ENCODE data around the gene FAAP24. TPM values are rescaled to one million over a fixed set of nuclear protein-coding genes. Genes with fewer than 3 reads are reported as not detected.

Gene FAAP24
- total and polyA plus RNA-seq, 2 of the 8 experiments (the other 6 are each of a cell fraction or from before 2014, with no cell fraction given) = 3.3 to 4.2 TPM

DNA sequence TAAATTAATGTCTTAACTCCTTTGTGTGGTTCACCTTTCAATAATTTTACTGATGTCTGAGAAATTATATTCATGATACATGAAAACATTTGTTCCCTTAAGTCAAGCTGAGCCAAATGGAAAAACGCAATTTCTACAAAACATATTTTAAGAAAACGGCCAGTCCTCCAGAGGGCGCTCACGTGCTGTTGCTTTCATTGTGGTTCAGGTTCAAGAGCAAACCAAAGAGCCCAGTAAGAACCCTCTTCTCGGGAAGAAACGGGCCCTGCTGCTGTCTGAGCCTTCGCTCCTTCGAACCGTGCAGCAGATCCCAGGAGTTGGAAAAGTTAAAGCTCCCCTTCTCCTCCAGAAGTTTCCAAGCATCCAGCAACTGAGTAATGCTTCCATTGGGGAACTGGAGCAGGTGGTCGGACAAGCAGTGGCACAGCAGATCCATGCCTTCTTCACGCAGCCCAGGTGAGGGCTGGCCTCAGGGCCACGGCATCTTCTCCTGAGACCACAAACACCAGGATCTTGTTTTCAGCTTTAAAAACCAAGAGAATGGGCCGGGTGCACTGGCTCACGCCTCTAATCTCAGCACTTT, 4.3 kb downstream of the FAAP24 start:
- H4K8ac ChIP-seq (ENCODE audit: extremely low read depth, insufficient read depth, low read length) = no peak overlapping the region
- 63% methylated on average over 14 of the region's 14 CpGs; no CpG with 5 or more reads in 1 of the 2 experiments for WGBS, 2 experiments (ENCODE audit: extremely low coverage in 1 of 2, insufficient coverage in 1 of 2, insufficient read length in 1 of 2, insufficient replicate concordance in 2 of 2, low coverage in 1 of 2, low lambda C conversion rate in 2 of 2, missing lambda C conversion rate in 1 of 2)
- H2BK120ac ChIP-seq (replicated peaks; ENCODE audit: low read depth, low read length) = no peak overlapping the region
- no peak overlapping the region for H3K27ac ChIP-seq (ENCODE audit: low read depth, low read length)
- no peak overlapping the region for H2BK20ac ChIP-seq (ENCODE audit: low read length)
- H2AK5ac ChIP-seq (ENCODE audit: low read depth, low read length) = no peak overlapping the region
- H3K23ac ChIP-seq (ENCODE audit: insufficient read length) = no peak overlapping the region
- no peak overlapping the region for H3K18ac ChIP-seq (ENCODE audit: extremely low read depth, low read length)
- H3K4me2 ChIP-seq (ENCODE audit: insufficient read depth in 1 of 2, low read depth in 2 of 2, low read length in 2 of 2) = no peak overlapping the region
- CTCF ChIA-PET (ENCODE audit: partially characterized antibody) = interaction anchor here (0.6 to 4.2 kb wide), 26 partner anchors 8 to 332 kb away, joined by 3 to 25 read pairs (median 4); partner anchors contain the start of gene GPATCH1
- H3K36me3 ChIP-seq (ENCODE audit: control insufficient read depth in 2 of 4, insufficient read depth in 4 of 4, low read length in 3 of 4) = peaks cover 0 to 12% (median 6%) of the 10 kb centered on the region in 4 experiments; a peak in 6 of 8 replicates
- H3K4me1 ChIP-seq (replicated peaks in 1 of 4; ENCODE audit: control insufficient read depth in 3 of 4, insufficient read depth in 4 of 4, low read length in 3 of 4) = no peaks in the 10 kb centered on the region; a peak in 1 of 7 replicates
- DNase-seq (ENCODE audit: low read depth in 1 of 2, low spot score in 2 of 2) = peak; percentile 31 to 89
- H2BK12ac ChIP-seq (ENCODE audit: low read depth, low read length) = no peak overlapping the region
- H2AFZ ChIP-seq (ENCODE audit: low read length) = no peak overlapping the region
- no peaks in the 10 kb centered on the region for H3K9me3 ChIP-seq (ENCODE audit: insufficient read depth in 2 of 2, low read depth in 1 of 2, low read length in 1 of 2)
- no peak for FAIRE-seq
- H3K14ac ChIP-seq (ENCODE audit: insufficient read length) = no peak overlapping the region
- no peak overlapping the region for H2BK15ac ChIP-seq (ENCODE audit: low read length)
- no peaks in the 10 kb centered on the region; the same call in 1 of the 2 replicates for H3K79me1 ChIP-seq (ENCODE audit: low read depth, low read length)
- no peak overlapping the region for H3K56ac ChIP-seq (replicated peaks; ENCODE audit: insufficient read length, low read depth, low read length)
- no peaks in the 10 kb centered on the region for H3K27me3 ChIP-seq (replicated peaks in 1 of 4; ENCODE audit: control insufficient read depth in 3 of 4, extremely low read depth in 1 of 4, insufficient read depth in 3 of 4, low read length in 3 of 4)
- peaks cover 0 to 1% of the 10 kb centered on the region in 2 experiments; a peak in 2 of 4 replicates for H3K79me2 ChIP-seq (ENCODE audit: control insufficient read depth in 1 of 2, insufficient read depth in 2 of 2, low read length in 2 of 2)
- H3K9ac ChIP-seq (replicated peaks in 1 of 4; ENCODE audit: extremely low read depth in 1 of 4, low read depth in 3 of 4, low read length in 3 of 4) = no peak overlapping the region
- POLR2A ChIA-PET (ENCODE audit: partially characterized antibody) = no interaction called here
- H2BK5ac ChIP-seq (ENCODE audit: low read depth, low read length) = no peak overlapping the region
- peaks cover 3% of the 10 kb centered on the region; the same call in 1 of the 2 replicates for H3K23me2 ChIP-seq (ENCODE audit: low read depth, low read length)
- H4K91ac ChIP-seq (replicated peaks; ENCODE audit: insufficient read length, low read length) = no peak overlapping the region
- H3K4ac ChIP-seq (replicated peaks; ENCODE audit: insufficient read length, low read depth, low read length) = no peak overlapping the region
- H4K20me1 ChIP-seq (replicated peaks in 1 of 2; ENCODE audit: control insufficient read depth in 1 of 2, insufficient read depth in 2 of 2, low read length in 2 of 2) = peaks cover 0 to 2% of the 10 kb centered on the region in 2 experiments
- no peak overlapping the region for H4K5ac ChIP-seq (ENCODE audit: insufficient read length, low read depth, low read length)
- no peak overlapping the region for H3K4me3 ChIP-seq (ENCODE audit: extremely low read depth in 1 of 4, insufficient read depth in 2 of 4, low read depth in 3 of 4, low read length in 4 of 4)
- TF ChIP-seq SUZ12 (IDR thresholded peaks at IDR 0.05; ENCODE audit: low read length) = no peak
- TF ChIP-seq ASH2L (IDR thresholded peaks at IDR 0.05; ENCODE audit: low read length) = no peak
- no peak for TF ChIP-seq CBX8 (IDR thresholded peaks at IDR 0.05; ENCODE audit: borderline replicate concordance, low read depth, low read length)
- peak; percentile 39 to 84 (median 78) for TF ChIP-seq CTCF (IDR thresholded peaks at IDR 0.05; ENCODE audit: control extremely low read depth in 1 of 3, insufficient read depth in 1 of 3, low read depth in 1 of 3, low read length in 3 of 3)
- TF ChIP-seq RAD21 (IDR thresholded peaks at IDR 0.05 in 1 of 2, conservative IDR thresholded peaks at IDR 0.05 in 1 of 2; ENCODE audit: low read depth in 2 of 2, low read length in 2 of 2) = peak; percentile 89 to 92
- TF ChIP-seq CHD1 (IDR thresholded peaks at IDR 0.05; ENCODE audit: low read depth, low read length) = no peak
- TF ChIP-seq GTF2F1 (IDR thresholded peaks at IDR 0.05; ENCODE audit: borderline replicate concordance, low read depth, low read length) = no peak
- no peak for TF ChIP-seq RNF2 (IDR thresholded peaks at IDR 0.05; ENCODE audit: borderline replicate concordance, low read depth, low read length, missing control alignments, poor library complexity, severe bottlenecking)
- no peak for TF ChIP-seq KDM4A (IDR thresholded peaks at IDR 0.05; ENCODE audit: low read depth, low read length, severe bottlenecking)
